Myocyte (in vitro differentiated cells): ENCODE measurements around the gene FAM217B. TPM values are rescaled to one million over a fixed set of nuclear protein-coding genes. Genes with fewer than 3 reads are reported as not detected.
A peak's percentile ranks its signal among the peaks of the same experiment; 100 is the strongest.

Experiments
- DNase-seq: peaks from one replicate; pipeline ENCODE4 v3.0.0-alpha.2; 2012; ENCODE audit warnings: low read depth
- total RNA-seq: library from RNA; depleted of rRNA; stranded (reverse); fragments of >200 nt; gene quantifications from 2 replicates; pipeline ENCODE4 v1.2.3, GENCODE V29; 2014

Gene FAM217B
- total RNA-seq, 1 donor from 2014 or later = 8.2 TPM

- no peak for DNase-seq
These were observed 32.0 kb downstream of the FAM217B start for GRCh38 chr20:59972037-59972801.

- no peak for DNase-seq
These were observed 36.1 kb downstream of the FAM217B start for GRCh38 chr20:59976156-59976782.

DNA sequence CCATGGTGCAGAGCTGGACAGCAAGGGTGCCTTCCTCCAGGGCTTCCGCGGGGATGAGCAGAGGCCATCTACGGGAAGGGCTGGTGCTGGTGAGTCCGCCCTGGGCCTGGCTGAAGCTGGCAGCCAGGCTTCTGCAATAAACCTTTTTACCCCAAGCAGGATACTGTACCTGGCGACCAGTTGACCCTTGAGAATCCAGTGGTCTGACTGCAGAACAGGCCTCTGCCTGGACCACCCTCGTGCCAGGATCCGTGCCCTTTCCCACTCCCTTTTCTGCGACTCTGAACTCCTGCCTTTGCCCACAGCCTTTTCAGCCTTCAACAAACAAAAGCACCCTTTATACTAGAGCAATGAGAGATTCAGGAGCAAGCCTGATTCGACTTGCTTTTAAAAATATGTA is 36.9 kb downstream of the FAM217B start:
- DNase-seq = no peak

DNA sequence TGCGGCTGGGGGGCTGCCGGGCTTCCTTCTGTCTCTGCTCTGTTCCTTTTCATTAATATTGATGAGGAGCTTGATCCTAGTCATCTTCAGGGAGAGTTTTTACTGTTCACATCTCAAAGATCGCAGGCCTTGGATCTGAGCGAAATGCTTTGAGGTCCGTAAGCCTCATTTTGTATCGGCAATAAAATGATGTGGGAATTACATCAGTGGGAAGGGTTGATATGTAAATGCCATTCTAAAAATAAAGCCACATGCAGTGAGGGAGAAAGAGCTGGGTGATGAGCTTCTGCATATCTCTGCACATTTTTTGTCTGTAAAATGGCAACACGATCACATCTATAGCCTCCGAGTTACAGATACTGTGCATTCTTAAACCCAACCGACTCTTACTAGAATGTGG is 42.9 kb downstream of the FAM217B start:
- no peak for DNase-seq

DNA sequence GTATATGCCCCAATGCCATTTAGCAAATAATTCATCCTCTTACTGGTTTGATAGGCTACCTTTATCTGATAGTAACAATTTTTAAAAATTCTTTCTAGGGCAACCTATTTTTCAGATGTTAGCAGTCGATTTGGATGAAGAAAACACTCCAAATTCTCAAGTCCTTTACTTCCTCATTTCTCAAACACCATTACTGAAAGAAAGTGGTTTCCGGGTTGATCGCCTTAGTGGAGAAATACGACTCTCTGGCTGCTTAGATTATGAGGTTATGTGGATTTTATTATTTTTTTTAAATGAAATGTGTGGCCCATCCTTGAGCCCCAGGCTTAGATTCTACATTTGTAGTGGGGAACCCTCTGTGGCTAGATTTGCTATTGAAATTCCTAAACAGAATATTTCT is 44.4 kb downstream of the FAM217B start:
- DNase-seq = no peak

DNA sequence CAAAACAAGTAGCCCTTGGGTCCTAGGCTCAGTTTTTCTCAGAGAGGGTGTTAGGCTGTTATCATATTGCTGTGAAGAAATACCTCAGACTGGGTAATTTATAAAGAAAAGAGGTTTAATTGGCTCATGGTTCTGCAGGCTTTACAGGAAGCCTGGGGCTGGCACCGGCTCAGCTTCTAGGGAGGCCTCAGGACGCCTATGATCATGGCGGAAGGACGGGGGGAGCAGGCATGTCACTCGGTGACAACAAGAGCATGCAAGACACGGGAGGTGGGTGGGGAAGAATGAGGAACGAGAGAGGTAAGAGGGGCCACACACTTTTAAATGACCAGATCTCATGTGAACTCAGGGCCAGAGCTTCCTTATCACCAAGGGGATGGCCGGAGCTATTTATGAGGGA is 45.0 kb downstream of the FAM217B start:
- DNase-seq = no peak

DNA sequence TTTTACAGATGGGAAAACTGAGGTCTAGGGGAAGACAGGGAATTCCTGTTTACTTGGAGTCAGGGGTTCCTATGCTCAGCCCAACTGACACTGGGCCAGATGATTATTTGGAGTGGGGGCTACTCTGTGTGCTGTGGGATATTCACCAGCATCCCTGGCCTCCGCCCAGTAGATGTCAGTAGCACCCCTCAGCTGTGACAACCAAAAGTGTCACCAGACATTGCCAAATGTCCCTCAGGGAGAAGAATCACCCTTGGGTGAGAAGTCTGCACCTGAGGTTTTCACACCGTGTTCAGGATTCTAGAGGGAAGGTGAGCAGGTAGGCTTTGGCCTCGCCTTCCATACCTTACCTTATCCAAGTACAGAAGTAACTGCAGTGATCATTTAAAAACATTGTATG is 45.7 kb downstream of the FAM217B start:
- DNase-seq = no peak

DNA sequence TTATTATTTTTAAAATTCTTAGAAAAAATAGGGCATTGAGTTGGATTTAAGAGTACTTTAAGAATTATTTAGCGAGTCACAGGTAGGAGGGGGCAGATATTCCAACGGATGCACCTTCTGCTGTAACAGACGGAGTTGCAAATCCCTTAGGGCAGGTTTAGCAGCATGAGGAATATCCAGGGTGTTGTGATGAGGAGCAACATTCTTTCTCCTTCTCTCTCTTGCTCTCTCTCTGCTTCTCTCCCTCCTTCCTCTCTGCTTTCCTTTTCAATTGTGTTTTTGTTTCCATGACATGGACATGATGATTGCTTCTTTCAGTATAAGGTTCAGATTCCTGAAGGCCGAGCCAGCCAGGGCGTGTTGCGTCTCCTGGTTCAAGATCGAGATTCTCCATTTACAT is 46.9 kb downstream of the FAM217B start:
- no peak for DNase-seq

- DNase-seq = peak; percentile 31
These were observed 48.0 kb downstream of the FAM217B start for GRCh38 chr20:59988141-59988540.

DNA sequence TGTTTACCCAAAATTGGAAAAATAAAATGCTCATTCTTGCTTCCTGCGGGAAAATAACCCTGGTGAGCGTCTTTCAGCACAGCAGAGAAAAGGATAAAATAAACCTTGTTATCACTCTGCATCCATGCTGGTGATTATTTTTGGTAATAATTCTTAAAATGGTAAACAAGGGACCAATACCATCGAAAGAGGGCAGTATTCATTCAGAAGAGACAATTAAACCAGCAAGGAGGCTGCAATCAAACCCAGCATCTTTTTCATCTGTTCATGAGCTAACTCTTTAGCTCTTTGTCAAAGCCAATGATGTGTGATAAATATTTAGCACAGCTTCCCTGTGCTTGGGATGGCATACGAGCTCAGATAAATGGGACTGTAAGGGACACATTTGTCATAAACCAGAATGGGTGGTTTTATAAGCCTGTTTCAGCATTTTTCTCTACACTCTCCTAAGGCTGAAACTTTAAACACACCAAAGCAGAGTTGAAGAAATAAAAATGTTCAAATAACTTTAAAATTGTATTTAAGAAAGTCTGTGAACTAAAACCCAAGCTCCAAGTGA is 52.4 kb downstream of the FAM217B start:
- DNase-seq = peak; percentile 22

- DNase-seq = no peak
These were observed 53.7 kb downstream of the FAM217B start for GRCh38 chr20:59993736-59994430.

DNA sequence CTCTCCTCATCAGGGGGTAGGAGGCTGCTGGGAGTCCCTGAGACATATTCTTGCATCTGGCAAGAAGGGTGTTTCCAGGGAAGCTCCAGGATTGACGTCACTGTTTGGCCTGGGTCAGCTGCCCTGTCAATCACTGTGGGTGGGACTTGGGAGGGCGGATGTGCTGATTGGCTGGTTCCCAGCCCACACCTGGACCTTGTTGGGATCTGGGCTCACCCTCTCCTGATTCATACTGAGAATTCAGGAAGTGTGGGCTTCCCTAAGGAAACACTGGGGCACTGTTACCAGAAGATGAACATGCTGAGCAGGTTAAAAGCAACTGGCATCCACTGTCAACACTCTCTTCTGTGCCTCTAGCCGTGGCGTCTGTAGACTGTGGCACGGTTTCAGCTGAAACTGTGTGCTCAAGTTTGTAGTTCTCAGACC is 54.5 kb downstream of the FAM217B start:
- peak; percentile 67 for DNase-seq

GRCh38 chr20:59996108-59996507 is 55.9 kb downstream of the FAM217B start:
- DNase-seq = no peak

DNA sequence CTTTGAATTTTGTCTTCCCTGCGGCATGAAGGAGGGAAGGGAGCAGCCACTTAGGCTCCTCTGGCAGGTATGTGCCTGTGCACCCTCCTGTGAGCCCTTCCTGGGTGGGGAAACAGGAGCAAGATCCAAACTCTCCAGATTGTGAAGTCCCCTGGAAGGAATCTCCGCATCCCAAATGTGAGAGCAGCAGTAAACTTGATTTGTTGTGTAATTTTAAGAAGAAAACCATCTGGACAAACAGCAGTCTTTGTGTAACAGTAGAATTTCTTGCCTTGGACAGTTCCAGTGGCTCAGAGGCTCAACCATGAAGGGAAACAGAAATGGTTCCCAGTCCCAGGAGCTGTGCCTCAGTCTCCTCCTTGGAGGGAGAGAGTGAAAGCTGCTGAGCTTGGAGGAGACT is 57.7 kb downstream of the FAM217B start:
- DNase-seq = no peak

Other genes starting within 250 kb of the FAM217B start
- gene SYCP2, start 6.8 kb upstream of the FAM217B start, total RNA-seq = 0.57 and 0.78 TPM in 2 replicates
- 6.7 and 7.3 TPM in 2 replicates for gene PPP1R3D, start 84 bp upstream of the FAM217B start, total RNA-seq
- gene CDH26, start 18.0 kb downstream of the FAM217B start, total RNA-seq = 0.10 and 0.19 TPM in 2 replicates